ENCODE results near the gene FAM120AOS.
"Not testable (repeated sequence)": the region's sequence is repeated elsewhere in the genome, so short reads cannot be mapped to it uniquely, and the experiment has no call there.

Gene FAM120AOS

GRCh38 chr9:93460689-93461413, 7.5 kb upstream of the FAM120AOS start:
- H3K27ac Mint-ChIP-seq, result peak overlapping the region; percentile 5
- H3K4me3 Mint-ChIP-seq, result no peak overlapping the region
- no peaks in the 10 kb centered on the region for H3K27me3 Mint-ChIP-seq
- peaks cover 48% of the 10 kb centered on the region for H3K36me3 Mint-ChIP-seq (ENCODE audit: low read depth)
- peaks cover 92% of the 10 kb centered on the region for H3K4me1 Mint-ChIP-seq (ENCODE audit: low read depth)
- no peaks in the 10 kb centered on the region for H3K9me3 Mint-ChIP-seq

GRCh38 chr9:93459432-93459847, 6.1 kb upstream of the FAM120AOS start:
- Mint-ChIP-seq H3K27me3 (no peaks in the 10 kb centered on the region), H3K36me3 (ENCODE audit: low read depth) (peaks cover 44% of the 10 kb centered on the region), H3K27ac (no peak overlapping the region), H3K4me3 (no peak overlapping the region), H3K9me3 (no peaks in the 10 kb centered on the region), H3K4me1 (ENCODE audit: low read depth) (peaks cover 90% of the 10 kb centered on the region)

GRCh38 chr9:93458712-93459111, 5.3 kb upstream of the FAM120AOS start:
- H3K9me3 Mint-ChIP-seq, result no peaks in the 10 kb centered on the region

GRCh38 chr9:93457006-93457405, 3.6 kb upstream of the FAM120AOS start:
- Mint-ChIP-seq H3K4me1 (ENCODE audit: low read depth) (peaks cover 78% of the 10 kb centered on the region), H3K27ac (no peak overlapping the region), H3K36me3 (ENCODE audit: low read depth) (peaks cover 53% of the 10 kb centered on the region), H3K4me3 (no peak overlapping the region), H3K27me3 (no peaks in the 10 kb centered on the region), H3K9me3 (no peaks in the 10 kb centered on the region)

More at GRCh38 chr9:93458712-93459111, 5.3 kb upstream of the FAM120AOS start:
- H3K4me1 Mint-ChIP-seq (ENCODE audit: low read depth), result peaks cover 89% of the 10 kb centered on the region
- no peaks in the 10 kb centered on the region for H3K27me3 Mint-ChIP-seq
- H3K36me3 Mint-ChIP-seq (ENCODE audit: low read depth), result peaks cover 48% of the 10 kb centered on the region
- no peak overlapping the region for H3K27ac Mint-ChIP-seq
- H3K4me3 Mint-ChIP-seq, result no peak overlapping the region

- Mint-ChIP-seq H3K27me3 (no peaks in the 10 kb centered on the region), H3K36me3 (ENCODE audit: low read depth) (peaks cover 53% of the 10 kb centered on the region), H3K27ac (peak overlapping the region; percentile 46), H3K9me3 (no peaks in the 10 kb centered on the region), H3K4me1 (ENCODE audit: low read depth) (peaks cover 75% of the 10 kb centered on the region), H3K4me3 (no peak overlapping the region)
Observed at GRCh38 chr9:93456504-93456903, 3.1 kb upstream of the FAM120AOS start.

- peak overlapping the region; percentile 46 for H3K27ac Mint-ChIP-seq
- H3K4me1 Mint-ChIP-seq (ENCODE audit: low read depth), result peaks cover 73% of the 10 kb centered on the region
- no peak overlapping the region for H3K4me3 Mint-ChIP-seq
- no peaks in the 10 kb centered on the region for H3K27me3 Mint-ChIP-seq
- no peaks in the 10 kb centered on the region for H3K9me3 Mint-ChIP-seq
- peaks cover 53% of the 10 kb centered on the region for H3K36me3 Mint-ChIP-seq (ENCODE audit: low read depth)
Observed at GRCh38 chr9:93456022-93456421, 2.6 kb upstream of the FAM120AOS start.

GRCh38 chr9:93452710-93453046, 703 bp downstream of the FAM120AOS start:
- H3K4me1 Mint-ChIP-seq (ENCODE audit: low read depth), result peaks cover 57% of the 10 kb centered on the region
- H3K4me3 Mint-ChIP-seq, result peak overlapping the region; percentile 91
- H3K36me3 Mint-ChIP-seq (ENCODE audit: low read depth), result peaks cover 55% of the 10 kb centered on the region
- no peaks in the 10 kb centered on the region for H3K27me3 Mint-ChIP-seq
- H3K9me3 Mint-ChIP-seq, result no peaks in the 10 kb centered on the region
- peak overlapping the region; percentile 93 for H3K27ac Mint-ChIP-seq

- Mint-ChIP-seq H3K4me3 (peak overlapping the region; percentile 91), H3K36me3 (ENCODE audit: low read depth) (peaks cover 57% of the 10 kb centered on the region), H3K27ac (peak overlapping the region; percentile 93), H3K4me1 (ENCODE audit: low read depth) (peaks cover 51% of the 10 kb centered on the region), H3K9me3 (no peaks in the 10 kb centered on the region), H3K27me3 (no peaks in the 10 kb centered on the region)
Observed at GRCh38 chr9:93451849-93452709, 1.3 kb downstream of the FAM120AOS start.

GRCh38 chr9:93450945-93451815, 2.2 kb downstream of the FAM120AOS start, which contains the start of gene FAM120A:
TSS of gene FAM120A (plus strand) at chr9:93451685. CDS start at chr9:93451916, 231 bp downstream.
- Mint-ChIP-seq H3K27ac (peak within 1 kb of the TSS; percentile 95), H3K27me3 (no peaks in the 10 kb centered on the region), H3K9me3 (no peaks in the 10 kb centered on the region), H3K4me1 (ENCODE audit: low read depth) (peaks cover 42% of the 10 kb centered on the region), H3K36me3 (ENCODE audit: low read depth) (peaks cover 61% of the 10 kb centered on the region), H3K4me3 (peak within 1 kb of the TSS; percentile 94)

- Mint-ChIP-seq H3K27ac (peak overlapping the region; percentile 40), H3K4me1 (ENCODE audit: low read depth) (peaks cover 16% of the 10 kb centered on the region), H3K9me3 (no peaks in the 10 kb centered on the region), H3K4me3 (no peak overlapping the region), H3K36me3 (ENCODE audit: low read depth) (peaks cover 52% of the 10 kb centered on the region), H3K27me3 (no peaks in the 10 kb centered on the region)
Observed at GRCh38 chr9:93447655-93448054, 5.7 kb downstream of the FAM120AOS start.

GRCh38 chr9:93446073-93446472, 7.3 kb downstream of the FAM120AOS start:
- Mint-ChIP-seq H3K4me1 (ENCODE audit: low read depth) (peaks cover 16% of the 10 kb centered on the region), H3K36me3 (ENCODE audit: low read depth) (peaks cover 51% of the 10 kb centered on the region), H3K4me3 (no peak overlapping the region), H3K27me3 (no peaks in the 10 kb centered on the region), H3K9me3 (no peaks in the 10 kb centered on the region), H3K27ac (no peak overlapping the region)

GRCh38 chr9:93440896-93441580, 12.3 kb downstream of the FAM120AOS start:
- Mint-ChIP-seq H3K27me3 (no peaks in the 10 kb centered on the region), H3K9me3 (no peaks in the 10 kb centered on the region), H3K4me3 (no peak overlapping the region), H3K27ac (no peak overlapping the region), H3K36me3 (ENCODE audit: low read depth) (peaks cover 11% of the 10 kb centered on the region), H3K4me1 (ENCODE audit: low read depth) (no peaks in the 10 kb centered on the region)

- H3K4me3 Mint-ChIP-seq; H3K36me3 Mint-ChIP-seq (ENCODE audit: low read depth); H3K27ac Mint-ChIP-seq; H3K27me3 Mint-ChIP-seq; H3K4me1 Mint-ChIP-seq (ENCODE audit: low read depth); H3K9me3 Mint-ChIP-seq: not testable (repeated sequence)
Observed at GRCh38 chr9:93439301-93439700, 14.1 kb downstream of the FAM120AOS start.

- H3K36me3 Mint-ChIP-seq (ENCODE audit: low read depth), result no peaks in the 10 kb centered on the region
- no peaks in the 10 kb centered on the region for H3K27me3 Mint-ChIP-seq
- H3K4me3 Mint-ChIP-seq, result no peak overlapping the region
- no peak overlapping the region for H3K27ac Mint-ChIP-seq
- H3K4me1 Mint-ChIP-seq (ENCODE audit: low read depth), result no peaks in the 10 kb centered on the region
- no peaks in the 10 kb centered on the region for H3K9me3 Mint-ChIP-seq
Observed at GRCh38 chr9:93437996-93438395, 15.4 kb downstream of the FAM120AOS start.
